HG03280 (cell line): ENCODE measurements around the gene TAF3.
"Not testable (repeated sequence)": the region's sequence is repeated elsewhere in the genome, so short reads cannot be mapped to it uniquely, and the experiment has no call there.

ENCODE experiments used
- ATAC-seq: cut with Tn5 transposase; IDR thresholded peaks from one replicate; pipeline ENCODE4 v1.9.1; 2021; ENCODE audit warnings: mild to moderate bottlenecking, moderate library complexity; ENCODE audit not compliant: unreplicated experiment

Gene TAF3

GRCh38 chr10:7818295-7819120 is at the start of gene TAF3:
Gene TAF3 (plus strand): TSS chr10:7818505. CDS start chr10:7818710, 205 bp downstream.
- ATAC-seq = peak; percentile 89

DNA sequence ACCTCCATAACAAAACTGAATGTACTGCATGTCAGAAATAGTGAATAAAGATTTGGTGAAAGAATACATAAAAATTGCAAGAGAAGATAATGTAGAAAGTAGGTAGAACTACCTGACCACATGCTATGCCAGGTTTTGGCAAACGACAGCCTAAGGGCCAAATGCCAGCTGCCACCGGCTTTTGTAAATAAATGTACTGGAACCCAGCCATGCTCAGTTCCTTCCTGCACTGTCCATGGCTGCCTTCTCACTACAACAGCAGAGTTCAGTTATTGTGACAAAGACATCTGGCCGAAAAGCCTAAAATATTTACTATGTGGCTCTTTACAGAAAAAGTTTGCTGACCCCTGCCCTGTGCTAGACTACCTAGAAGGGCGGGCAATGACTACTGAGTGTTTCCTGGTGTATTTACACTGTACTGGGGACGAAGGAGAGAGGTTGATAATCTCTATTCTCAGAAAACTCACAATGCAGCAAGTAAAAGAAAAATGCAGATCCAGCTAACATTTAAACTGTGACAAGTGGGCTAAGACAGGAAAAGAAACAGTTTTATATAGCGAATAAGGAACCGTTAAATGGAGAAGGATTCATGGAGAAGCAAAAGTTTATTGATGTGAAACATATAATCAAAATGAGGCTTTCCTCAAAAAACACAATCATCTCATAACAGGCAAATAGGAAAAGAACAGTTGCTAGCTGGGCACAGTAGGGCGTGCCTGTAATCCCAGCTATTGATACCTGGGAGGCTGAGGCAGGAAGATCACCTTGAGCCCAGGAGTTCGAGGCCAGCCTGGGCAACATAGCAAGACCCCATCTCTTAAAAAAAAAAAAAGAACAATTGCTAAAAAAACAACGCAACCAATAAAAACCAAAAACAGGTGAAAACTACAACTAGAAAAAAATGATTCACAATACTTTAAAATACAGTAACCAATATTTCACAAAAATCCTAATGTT is 44.2 kb upstream of the TAF3 start:
- ATAC-seq = no peak

DNA sequence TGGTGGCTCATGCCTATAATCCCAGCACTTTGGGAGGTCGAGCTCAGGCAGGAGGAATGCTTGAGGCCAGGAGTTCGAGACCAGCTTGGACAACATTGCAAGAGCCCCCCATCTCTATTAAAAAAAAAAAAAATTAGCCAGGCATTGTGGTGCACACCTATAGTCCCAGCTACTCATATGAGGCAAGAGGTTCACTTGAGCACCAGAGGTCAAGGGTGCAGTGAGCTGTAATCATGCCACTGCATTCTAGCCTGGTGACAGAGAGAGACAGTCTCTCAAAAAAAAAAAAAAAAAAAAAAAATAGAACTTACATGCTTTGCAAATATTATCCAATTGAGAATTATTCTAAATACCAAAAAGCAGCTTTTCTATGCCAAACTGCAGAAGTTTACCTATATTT is 41.5 kb upstream of the TAF3 start:
- ATAC-seq = no peak

DNA sequence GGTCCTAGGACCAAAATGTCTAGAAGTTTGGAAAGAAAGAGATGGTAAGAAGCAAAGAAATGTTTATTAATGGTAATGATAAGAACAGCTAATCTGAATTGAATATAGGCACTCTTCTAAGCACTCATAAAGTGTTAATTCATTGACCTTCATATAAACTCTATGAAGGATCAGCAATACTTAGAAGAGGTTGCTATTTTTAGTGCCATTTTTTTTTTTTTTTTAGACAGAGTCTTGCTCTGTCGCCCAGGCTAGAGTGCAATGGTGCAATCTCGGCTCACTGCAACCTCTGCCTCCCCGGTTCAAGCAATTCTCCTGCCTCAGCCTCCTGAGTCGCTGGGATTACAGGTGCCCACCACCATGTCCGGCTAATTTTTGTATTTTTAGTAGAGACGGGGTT is 36.1 kb upstream of the TAF3 start:
- ATAC-seq = not testable (repeated sequence)

- no peak for ATAC-seq
Measured at GRCh38 chr10:7786430-7786829, 31.9 kb upstream of the TAF3 start.

GRCh38 chr10:7787150-7787856 is 31.0 kb upstream of the TAF3 start:
- no peak for ATAC-seq

GRCh38 chr10:7787857-7788638 is 30.3 kb upstream of the TAF3 start, which contains the start of the genes ATP5F1C and KIN:
Gene ATP5F1C (plus strand): TSS chr10:7788177. CDS start chr10:7788208, 31 bp downstream.
Gene KIN (minus strand): TSS chr10:7787993. CDS start chr10:7787933, 60 bp downstream.
- peak; percentile 97 for ATAC-seq

DNA sequence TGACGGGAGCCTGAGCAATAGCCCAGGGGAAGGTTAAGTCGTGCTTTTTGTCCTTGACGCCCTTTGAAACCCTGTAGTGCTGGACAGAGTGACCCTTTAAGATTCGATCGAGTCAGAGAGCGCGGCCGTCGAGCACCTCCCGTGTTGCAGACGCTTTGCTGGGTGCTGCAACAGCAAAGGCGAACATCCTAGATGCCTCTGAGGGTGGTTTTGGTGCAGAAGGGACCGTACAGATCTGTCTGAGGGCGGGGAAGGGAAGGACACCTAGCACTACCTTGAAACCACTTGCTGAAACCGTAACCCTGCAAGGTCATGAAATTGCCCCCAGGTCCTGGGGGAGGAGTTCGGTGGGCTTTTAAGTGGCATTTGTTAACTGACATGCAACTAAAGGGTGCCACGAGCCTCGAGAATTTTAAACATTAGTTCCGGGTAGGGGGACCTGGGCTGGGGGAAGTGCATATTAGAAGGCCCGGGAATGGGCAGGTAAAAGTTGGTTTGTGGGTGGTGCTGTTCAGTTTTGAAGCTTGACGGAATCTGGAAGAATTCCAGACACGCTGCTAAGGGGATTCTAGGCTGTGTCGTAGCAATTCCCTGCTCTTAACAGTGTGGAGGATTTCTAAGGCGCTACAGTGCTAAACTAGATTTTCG is 29.5 kb upstream of the TAF3 start:
- ATAC-seq = peak; percentile 23

- ATAC-seq = no peak
Measured at GRCh38 chr10:7789390-7789789, 28.9 kb upstream of the TAF3 start.

GRCh38 chr10:7792541-7792940 is 25.8 kb upstream of the TAF3 start:
- no peak for ATAC-seq

- ATAC-seq = no peak
Measured at GRCh38 chr10:7794251-7795026, 23.9 kb upstream of the TAF3 start.

DNA sequence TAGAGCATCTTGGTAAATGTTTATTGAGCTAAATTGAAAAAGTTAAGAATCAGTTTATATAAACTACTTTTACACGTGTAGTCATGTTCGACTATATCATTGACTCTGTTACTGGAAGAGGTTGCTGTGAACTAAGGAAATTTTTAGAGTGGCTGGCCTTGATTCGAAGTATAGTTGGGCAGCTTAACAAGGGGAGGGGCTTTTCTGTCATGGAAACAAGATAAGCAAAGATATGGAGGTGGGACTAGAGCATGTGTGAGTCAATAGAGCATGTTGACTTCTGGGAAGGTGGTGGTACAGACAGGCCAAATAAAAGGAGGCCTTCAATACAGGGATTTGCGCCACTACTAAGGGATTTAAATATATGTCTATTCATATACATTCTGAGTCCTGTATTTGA is 22.7 kb upstream of the TAF3 start:
- no peak for ATAC-seq

- ATAC-seq = no peak
Measured at GRCh38 chr10:7797582-7797981, 20.7 kb upstream of the TAF3 start.

GRCh38 chr10:7802606-7803005 is 15.7 kb upstream of the TAF3 start:
- ATAC-seq = no peak

GRCh38 chr10:7804216-7804615 is 14.1 kb upstream of the TAF3 start:
- no peak for ATAC-seq

GRCh38 chr10:7804741-7805140 is 13.6 kb upstream of the TAF3 start:
- no peak for ATAC-seq

DNA sequence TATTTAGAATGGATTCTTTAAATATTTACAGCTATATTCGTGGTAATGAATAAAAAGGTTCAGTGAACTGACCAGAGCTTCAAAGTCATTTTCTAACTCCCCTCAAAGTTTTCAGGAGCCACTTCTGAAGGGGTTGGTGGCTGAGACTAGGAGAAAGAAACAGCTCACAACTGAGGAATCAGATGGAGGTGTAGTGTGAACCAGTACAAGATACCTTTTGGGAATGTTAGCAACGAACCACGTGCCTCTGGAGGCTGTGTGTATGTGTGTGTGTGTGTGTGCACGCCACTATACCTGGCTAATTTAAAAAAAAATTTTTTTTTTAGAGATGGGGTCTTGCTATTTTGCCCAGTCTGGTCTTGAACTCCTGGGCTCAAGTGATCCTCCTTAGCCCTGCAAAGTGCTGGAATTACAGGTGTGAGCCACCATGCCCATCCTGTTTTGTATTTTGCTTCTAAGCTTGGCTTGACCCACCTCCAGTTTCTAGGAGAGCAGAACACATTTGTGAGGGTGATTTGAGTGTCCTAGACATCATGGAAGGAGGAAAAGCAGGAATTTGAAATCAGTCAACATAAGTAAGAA is 9.5 kb upstream of the TAF3 start:
- no peak for ATAC-seq

GRCh38 chr10:7810443-7810842 is 7.9 kb upstream of the TAF3 start:
- no peak for ATAC-seq

- ATAC-seq = no peak
Measured at GRCh38 chr10:7811000-7811399, 7.3 kb upstream of the TAF3 start.
